ENCODE measurements around the gene TMPRSS13. TPM values are rescaled to one million over a fixed set of nuclear protein-coding genes. Genes with fewer than 3 reads are reported as not detected.

Gene TMPRSS13
- total and polyA plus RNA-seq, 2 of the 13 experiments (the other 11 are each of a cell fraction or from before 2014, with no cell fraction given) = not detected

- in situ Hi-C loops (cut with HindIII; ENCODE audit: extremely low pct_ligation_motif_present, low pct_unique_long_range_greater_than_20kb) (no loop called here), intact Hi-C loops (cut with micrococcal nuclease; ENCODE audit: unreplicated experiment) (no loop called here)
- Histone ChIP-seq H3K9me3 (ENCODE audit: low read length) (no peaks in the 10 kb centered on the region), H4K20me1 (ENCODE audit: insufficient read depth, low read length) (no peaks in the 10 kb centered on the region), H3K4me1 (ENCODE audit: insufficient read depth, low read length) (no peaks in the 10 kb centered on the region), H3K4me3 (replicated peaks in 1 of 3; ENCODE audit: insufficient read depth in 1 of 3, low read depth in 2 of 3, low read length in 3 of 3) (no peak overlapping the region), H3K27ac (ENCODE audit: extremely low read length, insufficient read depth, low read length) (no peak overlapping the region), H2AFZ (ENCODE audit: low read length) (no peak overlapping the region), H3K9ac (ENCODE audit: insufficient read depth, low read depth, low read length) (no peak overlapping the region), H3K79me2 (ENCODE audit: insufficient read depth, low read length) (no peaks in the 10 kb centered on the region), H3K4me2 (ENCODE audit: low read depth, low read length) (no peak overlapping the region), H3K36me3 (replicated peaks in 1 of 2; ENCODE audit: control insufficient read depth in 1 of 2, insufficient read depth in 2 of 2, low read length in 2 of 2) (no peaks in the 10 kb centered on the region), H3K27me3 (ENCODE audit: control insufficient read depth in 1 of 2, insufficient read depth in 2 of 2, low read length in 2 of 2) (peaks cover 4 to 42% of the 10 kb centered on the region in 2 experiments; a peak in 4 of 5 replicates)
- no peak for FAIRE-seq
- no peak for DNase-seq (ENCODE audit: low spot score)
- ChIA-PET POLR2A (no interaction called here), CTCF (ENCODE audit: low intra/inter-chr PET ratio, low total read pairs) (no interaction called here)
- ATAC-seq = no peak
- no peak for TF ChIP-seq ZNF496 (CRISPR knock-in tag; IDR thresholded peaks at IDR 0.05; ENCODE audit: insufficient replicate concordance)
- no peak for TF ChIP-seq ATAD3A (CRISPR knock-in tag; IDR thresholded peaks at IDR 0.05)
- no peak for TF ChIP-seq PBX3 (CRISPR knock-in tag; IDR thresholded peaks at IDR 0.05; ENCODE audit: borderline replicate concordance)
- no peak for TF ChIP-seq SOX5 (CRISPR knock-in tag; IDR thresholded peaks at IDR 0.05; ENCODE audit: borderline replicate concordance)
- TF ChIP-seq TSC22D2 (CRISPR knock-in tag; IDR thresholded peaks at IDR 0.05; ENCODE audit: borderline replicate concordance) = no peak
- TF ChIP-seq GATAD2A (CRISPR knock-in tag; IDR thresholded peaks at IDR 0.05) = no peak
- TF ChIP-seq ZSCAN5A (CRISPR knock-in tag; IDR thresholded peaks at IDR 0.05; ENCODE audit: borderline replicate concordance) = no peak
- 4% methylated on average over 11 of the region's 12 CpGs for WGBS (ENCODE audit: low lambda C conversion rate)
- BruUV-seq (replicated peaks) = no TSS peak
Measured at GRCh38 chr11:117862019-117862725, 67.0 kb downstream of the TMPRSS13 start.

All from HepG2 (cell line).